HG03558 (cell line): ENCODE data around the gene RPL23.
"Not testable (repeated sequence)": the region's sequence is repeated elsewhere in the genome, so short reads cannot be mapped to it uniquely, and the experiment has no call there.

Source experiments
- ATAC-seq: cut with Tn5 transposase; IDR thresholded peaks from one replicate; pipeline ENCODE4 v1.9.1; 2021; ENCODE audit warnings: moderate number of reproducible peaks; ENCODE audit not compliant: unreplicated experiment; ENCODE audit errors: extremely low read depth

Gene RPL23

GRCh38 chr17:38868817-38869525 lies 15.4 kb upstream of the RPL23 start:
- no peak for ATAC-seq

- ATAC-seq: no peak
These were observed 14.7 kb upstream of the RPL23 start for GRCh38 chr17:38867968-38868816.

GRCh38 chr17:38867179-38867967 lies 13.9 kb upstream of the RPL23 start:
- no peak for ATAC-seq

GRCh38 chr17:38864636-38865398 lies 11.3 kb upstream of the RPL23 start:
- ATAC-seq: no peak

- ATAC-seq: no peak
These were observed 7.9 kb upstream of the RPL23 start for GRCh38 chr17:38861399-38861843.

GRCh38 chr17:38857271-38857670 lies 3.8 kb upstream of the RPL23 start:
- no peak for ATAC-seq

GRCh38 chr17:38855101-38855714 lies 1.7 kb upstream of the RPL23 start:
- not testable (repeated sequence) for ATAC-seq

- no peak for ATAC-seq
These were observed 690 bp downstream of the RPL23 start for GRCh38 chr17:38852771-38853291.

- no peak for ATAC-seq
These were observed 2.1 kb downstream of the RPL23 start for GRCh38 chr17:38851434-38851833.

GRCh38 chr17:38850374-38850773 lies 3.1 kb downstream of the RPL23 start:
- ATAC-seq: no peak

- no peak for ATAC-seq
These were observed 4.4 kb downstream of the RPL23 start for GRCh38 chr17:38848939-38849605.

GRCh38 chr17:38848557-38848891 lies 5.0 kb downstream of the RPL23 start:
- ATAC-seq: no peak

GRCh38 chr17:38844261-38844757 lies 9.2 kb downstream of the RPL23 start:
- no peak for ATAC-seq

- ATAC-seq: no peak
These were observed 27.7 kb downstream of the RPL23 start for GRCh38 chr17:38825762-38826247.

- ATAC-seq: peak; percentile 45
These were observed 28.4 kb downstream of the RPL23 start, which contains the start of gene CWC25 for GRCh38 chr17:38824899-38825761. Gene CWC25 (minus strand): TSS chr17:38825321. CDS start chr17:38825183, 138 bp downstream.

- no peak for ATAC-seq
These were observed 37.8 kb downstream of the RPL23 start for GRCh38 chr17:38815576-38816193.

GRCh38 chr17:38809828-38810227 lies 43.7 kb downstream of the RPL23 start:
- ATAC-seq: no peak
